ENCODE measurements around the gene WWOX.

WWOX gene

GRCh38 chr16:78430281-78430680 lies 330.8 kb downstream of the WWOX start:
- H3K36me3 ChIP-seq (ENCODE audit: control insufficient read depth, insufficient read depth, low read length): no peaks in the 10 kb centered on the region
- H3K4me3 ChIP-seq (replicated peaks; ENCODE audit: low read depth, low read length): no peak overlapping the region
- TF ChIP-seq, protein P1, sequence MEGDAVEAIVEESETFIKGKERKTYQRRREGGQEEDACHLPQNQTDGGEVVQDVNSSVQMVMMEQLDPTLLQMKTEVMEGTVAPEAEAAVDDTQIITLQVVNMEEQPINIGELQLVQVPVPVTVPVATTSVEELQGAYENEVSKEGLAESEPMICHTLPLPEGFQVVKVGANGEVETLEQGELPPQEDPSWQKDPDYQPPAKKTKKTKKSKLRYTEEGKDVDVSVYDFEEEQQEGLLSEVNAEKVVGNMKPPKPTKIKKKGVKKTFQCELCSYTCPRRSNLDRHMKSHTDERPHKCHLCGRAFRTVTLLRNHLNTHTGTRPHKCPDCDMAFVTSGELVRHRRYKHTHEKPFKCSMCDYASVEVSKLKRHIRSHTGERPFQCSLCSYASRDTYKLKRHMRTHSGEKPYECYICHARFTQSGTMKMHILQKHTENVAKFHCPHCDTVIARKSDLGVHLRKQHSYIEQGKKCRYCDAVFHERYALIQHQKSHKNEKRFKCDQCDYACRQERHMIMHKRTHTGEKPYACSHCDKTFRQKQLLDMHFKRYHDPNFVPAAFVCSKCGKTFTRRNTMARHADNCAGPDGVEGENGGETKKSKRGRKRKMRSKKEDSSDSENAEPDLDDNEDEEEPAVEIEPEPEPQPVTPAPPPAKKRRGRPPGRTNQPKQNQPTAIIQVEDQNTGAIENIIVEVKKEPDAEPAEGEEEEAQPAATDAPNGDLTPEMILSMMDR (IDR thresholded peaks at IDR 0.05; ENCODE audit: insufficient read depth, low read length, poor library complexity, severe bottlenecking): no peak
- no peaks in the 10 kb centered on the region for H3K27me3 ChIP-seq (replicated peaks; ENCODE audit: control insufficient read depth, insufficient read depth, low read length)
- DNase-seq (ENCODE audit: extremely low read depth, insufficient read length): no peak

DNA sequence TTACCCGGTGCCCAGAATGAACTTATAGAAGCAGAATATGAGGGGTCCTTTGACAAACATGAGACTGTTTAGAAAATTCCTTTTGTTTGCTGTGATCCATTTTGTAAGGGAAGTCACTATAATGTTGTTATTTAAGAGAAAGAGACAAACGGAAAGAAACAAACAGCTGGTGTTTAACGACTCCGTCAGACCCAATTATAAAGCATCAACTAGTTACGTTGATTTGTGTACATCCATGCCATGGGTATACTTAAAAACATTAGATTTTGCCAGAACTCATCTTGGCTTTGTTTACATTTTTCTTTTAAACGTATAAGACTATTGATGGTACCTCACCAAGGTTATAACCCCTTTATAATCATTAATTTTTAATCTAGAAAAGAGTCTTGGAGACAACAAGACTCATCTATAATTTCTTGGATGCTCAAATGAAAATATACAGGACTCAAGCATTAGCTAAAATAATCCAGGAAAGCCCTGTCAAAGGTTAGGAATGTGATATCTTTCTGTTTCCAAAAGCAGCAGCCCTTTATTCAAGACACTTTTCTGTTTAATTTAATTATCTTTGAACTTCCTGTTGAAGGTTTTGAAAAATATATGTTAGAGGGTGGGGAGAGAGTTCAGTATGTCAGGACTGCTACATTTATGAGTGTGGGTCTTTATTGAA lies 331.7 kb downstream of the WWOX start:
- TF ChIP-seq, protein P1 (IDR thresholded peaks at IDR 0.05; ENCODE audit: insufficient read depth, low read length, poor library complexity, severe bottlenecking): no peak
- H3K36me3 ChIP-seq (ENCODE audit: control insufficient read depth, insufficient read depth, low read length): no peaks in the 10 kb centered on the region

GRCh38 chr16:78431701-78432100 lies 332.2 kb downstream of the WWOX start:
- TF ChIP-seq, protein P1 (IDR thresholded peaks at IDR 0.05; ENCODE audit: insufficient read depth, low read length, poor library complexity, severe bottlenecking): no peak

More for the DNA sequence above, 331.7 kb downstream of the WWOX start:
- no peak for DNase-seq (ENCODE audit: extremely low read depth, insufficient read length)
- Histone ChIP-seq H3K27me3 (replicated peaks; ENCODE audit: control insufficient read depth, insufficient read depth, low read length) (no peaks in the 10 kb centered on the region), H3K4me3 (replicated peaks; ENCODE audit: low read depth, low read length) (no peak overlapping the region)

GRCh38 chr16:78432451-78432850 lies 333.0 kb downstream of the WWOX start:
- TF ChIP-seq, protein P1 (IDR thresholded peaks at IDR 0.05; ENCODE audit: insufficient read depth, low read length, poor library complexity, severe bottlenecking): no peak
- peak; percentile 3 for DNase-seq (ENCODE audit: extremely low read depth, insufficient read length)
- Histone ChIP-seq H3K4me3 (replicated peaks; ENCODE audit: low read depth, low read length) (no peak overlapping the region), H3K36me3 (ENCODE audit: control insufficient read depth, insufficient read depth, low read length) (no peaks in the 10 kb centered on the region), H3K27me3 (replicated peaks; ENCODE audit: control insufficient read depth, insufficient read depth, low read length) (no peaks in the 10 kb centered on the region)

More at GRCh38 chr16:78431701-78432100, 332.2 kb downstream of the WWOX start:
- Histone ChIP-seq H3K4me3 (replicated peaks; ENCODE audit: low read depth, low read length) (no peak overlapping the region), H3K27me3 (replicated peaks; ENCODE audit: control insufficient read depth, insufficient read depth, low read length) (no peaks in the 10 kb centered on the region), H3K36me3 (ENCODE audit: control insufficient read depth, insufficient read depth, low read length) (no peaks in the 10 kb centered on the region)
- DNase-seq (ENCODE audit: extremely low read depth, insufficient read length): no peak

GRCh38 chr16:78433116-78433515 lies 333.7 kb downstream of the WWOX start:
- no peaks in the 10 kb centered on the region for H3K36me3 ChIP-seq (ENCODE audit: control insufficient read depth, insufficient read depth, low read length)
- TF ChIP-seq, protein P1 (IDR thresholded peaks at IDR 0.05; ENCODE audit: insufficient read depth, low read length, poor library complexity, severe bottlenecking): no peak
- H3K27me3 ChIP-seq (replicated peaks; ENCODE audit: control insufficient read depth, insufficient read depth, low read length): no peaks in the 10 kb centered on the region
- DNase-seq (ENCODE audit: extremely low read depth, insufficient read length): no peak
- no peak overlapping the region for H3K4me3 ChIP-seq (replicated peaks; ENCODE audit: low read depth, low read length)
